K562 (cell line): Measurements from ENCODE around the gene TMEM107. TPM values are rescaled to one million over a fixed set of nuclear protein-coding genes. Genes with fewer than 3 reads are reported as not detected.

Experiments
- BRF1 ChIP-seq: IDR thresholded peaks from 3 replicates; pipeline ENCODE4 v1.6.1; 2011; ENCODE audit warnings: borderline replicate concordance, mild to moderate bottlenecking; ENCODE audit not compliant: insufficient read length; ENCODE audit errors: extremely low read depth
- MTA3 ChIP-seq: fragments of 450-650 bp; formaldehyde crosslinking; IDR thresholded peaks from 2 replicates; pipeline ENCODE4 v1.6.1; 2017; ENCODE audit warnings: mild to moderate bottlenecking, borderline replicate concordance
- POLR2B ChIP-seq: fragments of 450-650 bp; IDR thresholded peaks from 2 replicates; pipeline ENCODE4 v1.6.1; 2018; ENCODE audit warnings: low read depth; ENCODE audit not compliant: partially characterized antibody
- POLR2H ChIP-seq: IDR thresholded peaks from 2 replicates; pipeline ENCODE4 v1.6.1; 2016; ENCODE audit warnings: missing genetic modification characterization, low read depth, mild to moderate bottlenecking, control low read depth, missing compliant biosample characterization, moderate library complexity
- PYGO2 ChIP-seq: fragments of 450-650 bp; IDR thresholded peaks from 2 replicates; pipeline ENCODE4 v1.6.1; 2016; ENCODE audit warnings: mild to moderate bottlenecking, missing genetic modification characterization, moderate library complexity, missing compliant biosample characterization
- RFX1 ChIP-seq: fragments of 450-650 bp; IDR thresholded peaks from 2 replicates; pipeline ENCODE4 v1.6.1; 2016; ENCODE audit warnings: mild to moderate bottlenecking, moderate library complexity
- SREBF1 ChIP-seq: fragments of 150-350 bp; IDR thresholded peaks from 2 replicates; pipeline ENCODE4 v1.6.1; 2014; ENCODE audit warnings: antibody characterized with exemption, low read depth, low read length, borderline replicate concordance
- STAT5B ChIP-seq: fragments of 250-450 bp; sonication (Bioruptor Pico); IDR thresholded peaks from 2 replicates; pipeline ENCODE4 v1.8.0; 2021; ENCODE audit warnings: mild to moderate bottlenecking, inconsistent platforms
- ZNF121 ChIP-seq: sonication (generic); formaldehyde crosslinking; conservative IDR thresholded peaks from 2 replicates; pipeline ENCODE4 v1.8.0; 2022; ENCODE audit warnings: missing genetic modification reagents
- ZNF217 ChIP-seq: sonication (generic); formaldehyde crosslinking; IDR thresholded peaks from 2 replicates; pipeline ENCODE4 v1.8.0; 2022; ENCODE audit warnings: mild to moderate bottlenecking, missing genetic modification reagents
- ZNF507 ChIP-seq: conservative IDR thresholded peaks from 2 replicates; pipeline ENCODE4 v1.6.1; 2017; ENCODE audit warnings: missing genetic modification characterization, missing compliant biosample characterization
- ZNF57 ChIP-seq: fragments of 450-650 bp; formaldehyde crosslinking; IDR thresholded peaks from 2 replicates; pipeline ENCODE4 v1.4.0; 2020; ENCODE audit warnings: mild to moderate bottlenecking, moderate library complexity
- ZNF76 ChIP-seq: fragments of 250-450 bp; sonication (Bioruptor Pico); IDR thresholded peaks from 2 replicates; pipeline ENCODE4 v1.4.0; 2020; ENCODE audit warnings: mild to moderate bottlenecking, moderate library complexity, borderline replicate concordance
- polyA plus RNA-seq, 8 experiments: library from polyadenylated mRNA; depleted of rRNA in 4 of 8; stranded (reverse) in 5 of 8; unstranded in 3 of 8; fragments of >200 nt; fragmentation: Nextera tagmentation in 2 of 8; fragmentation: Illumina TruSeq in 1 of 8; extraction: Ambion mirVana in 2 of 8; extraction: Trizol in 1 of 8; gene quantifications; 2 replicates each; pipeline versions ENCODE4 v1.2.1 to v1.2.3, GENCODE V29; 2011 to 2014; ENCODE audit warnings: inconsistent platforms in 1 of 8, missing spikeins in 1 of 8
- total RNA-seq, 7 experiments: library from RNA; depleted of rRNA in 6 of 7; stranded (reverse); fragments of >200 nt in 6 of 7; fragmentation: Illumina TruSeq in 2 of 7; extraction: Trizol in 2 of 7; gene quantifications; 2 replicates each; pipeline versions ENCODE4 v1.2.1 to v1.2.3, GENCODE V29; 2011 to 2021; ENCODE audit warnings: low replicate concordance in 1 of 7
- TF ChIP-seq, protein P1 (sequence below): fragments of 250-450 bp; sonication (Bioruptor Pico); IDR thresholded peaks from 2 replicates; pipeline ENCODE4 v1.5.0; 2021; ENCODE audit warnings: mild to moderate bottlenecking, moderate library complexity
- TF ChIP-seq, protein P2 (sequence below): fragments of 450-650 bp; formaldehyde crosslinking; IDR thresholded peaks from 2 replicates; pipeline ENCODE4 v1.4.0; 2022; ENCODE audit warnings: mild to moderate bottlenecking, moderate library complexity
- TF ChIP-seq, protein P3 (sequence below): fragments of 150-350 bp; IDR thresholded peaks from 2 replicates; pipeline ENCODE4 v1.6.1; 2014; ENCODE audit warnings: low read depth, mild to moderate bottlenecking, low read length, borderline replicate concordance
- TF ChIP-seq, protein P4 (sequence below): fragments of 450-650 bp; IDR thresholded peaks from 2 replicates; pipeline ENCODE4 v1.6.1; 2016; ENCODE audit warnings: antibody characterized with exemption
- TF ChIP-seq, protein P5 (sequence below): sonication (generic); formaldehyde crosslinking; IDR thresholded peaks from 2 replicates; pipeline ENCODE4 v1.8.0; 2022; ENCODE audit warnings: missing genetic modification reagents, mild to moderate bottlenecking, borderline replicate concordance

Gene TMEM107
- total and polyA plus RNA-seq, 9 of the 15 experiments (the other 6 are each of a cell fraction or from before 2014, with no cell fraction given) = 7.1 to 26.2 (median 16.9) TPM

DNA sequence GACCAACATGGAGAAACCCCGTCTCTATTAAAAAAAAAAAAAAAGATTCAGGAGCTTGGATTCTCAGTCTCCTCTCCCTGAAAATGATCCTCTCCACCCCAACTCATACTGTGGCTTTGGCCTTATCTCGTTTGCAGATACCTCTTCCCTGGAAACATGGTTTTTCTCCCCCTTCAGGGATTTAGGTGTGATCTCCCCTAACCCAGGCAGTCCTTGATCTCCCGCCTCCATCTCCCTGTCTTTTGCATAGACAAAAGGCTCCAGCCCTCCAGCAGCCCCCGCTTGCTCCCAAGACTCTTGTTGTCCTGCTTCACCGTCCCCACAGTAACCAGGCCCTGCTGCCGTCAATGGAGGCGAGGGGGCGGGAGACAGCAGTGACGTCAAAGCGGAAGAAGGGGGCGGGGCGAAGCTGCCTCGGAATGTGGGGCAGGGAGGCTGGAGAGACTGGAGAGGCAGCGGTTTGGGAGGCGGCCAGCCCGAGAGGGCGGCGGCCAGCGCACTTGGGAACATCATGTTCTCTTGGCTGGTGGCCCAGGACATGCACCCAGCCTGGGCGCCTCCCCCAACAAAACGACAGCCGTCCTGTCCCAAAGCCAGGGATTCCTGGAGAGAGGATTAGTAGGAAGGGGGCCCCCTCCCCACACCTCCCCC, 22.1 kb downstream of the TMEM107 start (continued):
- TF ChIP-seq, protein P1, sequence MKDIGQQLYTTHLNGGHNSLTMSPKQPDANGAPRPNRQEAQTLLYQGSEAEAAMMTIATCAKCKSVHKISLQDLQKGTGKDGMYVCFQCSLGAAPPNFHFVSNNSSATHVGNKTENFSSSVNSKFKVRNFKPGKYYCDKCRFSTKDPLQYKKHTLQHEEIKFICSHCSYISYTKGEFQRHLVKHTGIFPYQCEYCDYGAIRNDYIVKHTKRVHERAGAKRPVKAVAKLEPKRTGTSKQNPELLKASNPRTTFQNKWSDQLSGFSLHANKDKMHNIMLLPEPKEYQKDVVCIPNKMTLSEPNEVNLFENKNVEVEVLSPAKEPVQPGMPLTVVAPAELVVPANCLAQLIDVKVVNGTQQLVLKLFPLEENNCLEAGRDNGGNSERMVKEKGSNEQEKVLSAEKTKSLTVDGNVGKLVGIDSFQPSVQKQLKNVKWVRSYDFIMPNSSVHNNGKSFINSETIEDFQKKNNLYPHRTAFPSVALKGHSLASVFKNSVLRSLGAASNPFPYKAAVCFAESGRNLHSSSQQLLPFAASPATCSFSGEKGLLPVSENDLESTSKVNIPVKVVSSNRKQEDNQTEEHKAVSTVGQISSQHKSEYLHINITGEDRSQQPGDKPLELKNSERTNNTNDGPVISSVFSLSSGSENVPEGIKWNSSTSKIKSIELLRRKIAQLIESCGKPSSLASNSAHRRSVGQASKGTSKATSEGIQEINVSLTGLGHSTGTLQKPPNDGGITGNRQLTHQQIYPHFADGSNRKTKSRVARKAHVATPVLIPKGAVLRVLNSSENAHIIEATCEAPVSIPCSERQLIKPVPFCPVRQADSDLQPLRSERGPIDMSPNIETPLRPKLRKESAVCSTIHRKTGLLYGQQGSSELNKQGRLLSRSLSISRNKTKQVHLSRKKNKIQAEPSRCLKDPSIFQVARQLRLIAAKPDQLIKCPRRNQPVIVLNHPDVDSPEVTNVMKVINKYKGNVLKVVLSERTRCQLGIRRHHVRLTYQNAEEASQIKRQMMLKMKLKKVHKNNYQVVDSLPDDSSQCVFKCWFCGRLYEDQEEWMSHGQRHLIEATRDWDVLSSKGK = no peak
- TF ChIP-seq ZNF217 (CRISPR knock-in tag) (no peak), ZNF507 (tag) (no peak), MTA3 (no peak), PYGO2 (tag) (no peak), SREBF1 (no peak), POLR2B (no peak), BRF1 (no peak), POLR2H (tag) (no peak), RFX1 (peak; percentile 84), STAT5B (CRISPR knock-in tag) (no peak), ZNF76 (CRISPR knock-in tag) (no peak), ZNF121 (CRISPR knock-in tag) (no peak), ZNF57 (CRISPR knock-in tag) (no peak)
- TF ChIP-seq, protein P2, sequence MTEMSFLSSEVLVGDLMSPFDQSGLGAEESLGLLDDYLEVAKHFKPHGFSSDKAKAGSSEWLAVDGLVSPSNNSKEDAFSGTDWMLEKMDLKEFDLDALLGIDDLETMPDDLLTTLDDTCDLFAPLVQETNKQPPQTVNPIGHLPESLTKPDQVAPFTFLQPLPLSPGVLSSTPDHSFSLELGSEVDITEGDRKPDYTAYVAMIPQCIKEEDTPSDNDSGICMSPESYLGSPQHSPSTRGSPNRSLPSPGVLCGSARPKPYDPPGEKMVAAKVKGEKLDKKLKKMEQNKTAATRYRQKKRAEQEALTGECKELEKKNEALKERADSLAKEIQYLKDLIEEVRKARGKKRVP (CRISPR knock-in tag) = no peak
- TF ChIP-seq, protein P3, sequence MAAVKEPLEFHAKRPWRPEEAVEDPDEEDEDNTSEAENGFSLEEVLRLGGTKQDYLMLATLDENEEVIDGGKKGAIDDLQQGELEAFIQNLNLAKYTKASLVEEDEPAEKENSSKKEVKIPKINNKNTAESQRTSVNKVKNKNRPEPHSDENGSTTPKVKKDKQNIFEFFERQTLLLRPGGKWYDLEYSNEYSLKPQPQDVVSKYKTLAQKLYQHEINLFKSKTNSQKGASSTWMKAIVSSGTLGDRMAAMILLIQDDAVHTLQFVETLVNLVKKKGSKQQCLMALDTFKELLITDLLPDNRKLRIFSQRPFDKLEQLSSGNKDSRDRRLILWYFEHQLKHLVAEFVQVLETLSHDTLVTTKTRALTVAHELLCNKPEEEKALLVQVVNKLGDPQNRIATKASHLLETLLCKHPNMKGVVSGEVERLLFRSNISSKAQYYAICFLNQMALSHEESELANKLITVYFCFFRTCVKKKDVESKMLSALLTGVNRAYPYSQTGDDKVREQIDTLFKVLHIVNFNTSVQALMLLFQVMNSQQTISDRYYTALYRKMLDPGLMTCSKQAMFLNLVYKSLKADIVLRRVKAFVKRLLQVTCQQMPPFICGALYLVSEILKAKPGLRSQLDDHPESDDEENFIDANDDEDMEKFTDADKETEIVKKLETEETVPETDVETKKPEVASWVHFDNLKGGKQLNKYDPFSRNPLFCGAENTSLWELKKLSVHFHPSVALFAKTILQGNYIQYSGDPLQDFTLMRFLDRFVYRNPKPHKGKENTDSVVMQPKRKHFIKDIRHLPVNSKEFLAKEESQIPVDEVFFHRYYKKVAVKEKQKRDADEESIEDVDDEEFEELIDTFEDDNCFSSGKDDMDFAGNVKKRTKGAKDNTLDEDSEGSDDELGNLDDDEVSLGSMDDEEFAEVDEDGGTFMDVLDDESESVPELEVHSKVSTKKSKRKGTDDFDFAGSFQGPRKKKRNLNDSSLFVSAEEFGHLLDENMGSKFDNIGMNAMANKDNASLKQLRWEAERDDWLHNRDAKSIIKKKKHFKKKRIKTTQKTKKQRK = no peak
- TF ChIP-seq, protein P4, sequence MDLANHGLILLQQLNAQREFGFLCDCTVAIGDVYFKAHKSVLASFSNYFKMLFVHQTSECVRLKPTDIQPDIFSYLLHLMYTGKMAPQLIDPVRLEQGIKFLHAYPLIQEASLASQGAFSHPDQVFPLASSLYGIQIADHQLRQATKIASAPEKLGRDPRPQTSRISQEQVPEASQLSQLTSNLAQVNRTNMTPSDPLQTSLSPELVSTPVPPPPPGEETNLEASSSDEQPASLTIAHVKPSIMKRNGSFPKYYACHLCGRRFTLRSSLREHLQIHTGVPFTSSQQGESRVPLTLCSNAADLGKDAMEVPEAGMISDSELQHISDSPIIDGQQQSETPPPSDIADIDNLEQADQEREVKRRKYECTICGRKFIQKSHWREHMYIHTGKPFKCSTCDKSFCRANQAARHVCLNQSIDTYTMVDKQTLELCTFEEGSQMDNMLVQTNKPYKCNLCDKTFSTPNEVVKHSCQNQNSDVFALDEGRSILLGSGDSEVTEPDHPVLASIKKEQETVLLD = no peak
- TF ChIP-seq, protein P5, sequence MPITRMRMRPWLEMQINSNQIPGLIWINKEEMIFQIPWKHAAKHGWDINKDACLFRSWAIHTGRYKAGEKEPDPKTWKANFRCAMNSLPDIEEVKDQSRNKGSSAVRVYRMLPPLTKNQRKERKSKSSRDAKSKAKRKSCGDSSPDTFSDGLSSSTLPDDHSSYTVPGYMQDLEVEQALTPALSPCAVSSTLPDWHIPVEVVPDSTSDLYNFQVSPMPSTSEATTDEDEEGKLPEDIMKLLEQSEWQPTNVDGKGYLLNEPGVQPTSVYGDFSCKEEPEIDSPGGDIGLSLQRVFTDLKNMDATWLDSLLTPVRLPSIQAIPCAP (CRISPR knock-in tag) = no peak
